ENCODE data around the gene TIRAP. TPM values are rescaled to one million over a fixed set of nuclear protein-coding genes. Genes with fewer than 3 reads are reported as not detected.

TIRAP gene
- total RNA-seq, 1 donor, result 9.8 TPM

DNA sequence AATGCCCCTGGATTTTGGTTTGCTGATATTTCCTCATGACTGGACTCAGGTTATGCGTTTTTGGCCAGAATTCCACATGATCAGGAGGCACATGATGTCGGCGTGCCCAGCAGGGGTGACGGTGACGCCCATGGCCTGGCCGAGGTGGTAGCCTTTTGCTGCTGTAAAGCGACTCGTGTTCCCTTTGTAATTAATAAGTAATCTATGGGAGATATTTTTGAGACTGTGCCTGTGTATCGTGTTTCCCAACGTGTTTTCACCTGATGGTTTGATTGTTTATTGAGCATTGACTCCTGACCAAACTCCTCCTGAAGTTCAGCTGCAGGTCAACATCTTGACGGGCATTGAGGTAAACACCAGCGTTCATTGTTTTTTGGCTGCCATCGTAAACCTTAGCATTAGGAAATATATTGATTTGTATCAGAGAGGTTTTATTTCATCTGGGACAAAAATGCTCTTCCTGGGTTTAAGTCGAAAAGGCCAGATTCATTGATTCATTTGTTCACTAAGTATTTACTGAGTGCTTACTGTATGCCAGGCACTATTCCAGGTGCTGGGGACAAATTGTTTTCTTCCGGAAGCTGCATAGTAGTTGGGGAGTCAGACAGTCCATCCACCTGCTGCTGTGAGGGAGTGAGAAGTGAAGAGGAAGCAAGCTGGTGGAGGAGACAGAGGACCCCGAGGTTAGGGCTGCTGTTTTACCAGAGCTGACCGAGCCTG is 44.5 kb downstream of the TIRAP start:
- Histone ChIP-seq H3K4me3 (ENCODE audit: insufficient read depth, low read length) (no peak overlapping the region), H3K4me1 (ENCODE audit: insufficient read depth, low read length) (peaks cover 8% of the 10 kb centered on the region), H3K36me3 (ENCODE audit: insufficient read depth, low read length) (no peaks in the 10 kb centered on the region), H3K27ac (ENCODE audit: low read depth, low read length) (no peak overlapping the region), H3K79me2 (ENCODE audit: insufficient read depth, low read length) (no peaks in the 10 kb centered on the region), H3K27me3 (ENCODE audit: insufficient read depth, low read length) (no peaks in the 10 kb centered on the region), H4K20me1 (ENCODE audit: insufficient read depth, low read length) (peaks cover 5% of the 10 kb centered on the region), H2AFZ (ENCODE audit: low read length) (no peak overlapping the region), H3K9me3 (ENCODE audit: low read depth, low read length) (no peaks in the 10 kb centered on the region), H3K4me2 (ENCODE audit: insufficient read depth, low read length) (no peak overlapping the region)
- TF ChIP-seq, protein P1, sequence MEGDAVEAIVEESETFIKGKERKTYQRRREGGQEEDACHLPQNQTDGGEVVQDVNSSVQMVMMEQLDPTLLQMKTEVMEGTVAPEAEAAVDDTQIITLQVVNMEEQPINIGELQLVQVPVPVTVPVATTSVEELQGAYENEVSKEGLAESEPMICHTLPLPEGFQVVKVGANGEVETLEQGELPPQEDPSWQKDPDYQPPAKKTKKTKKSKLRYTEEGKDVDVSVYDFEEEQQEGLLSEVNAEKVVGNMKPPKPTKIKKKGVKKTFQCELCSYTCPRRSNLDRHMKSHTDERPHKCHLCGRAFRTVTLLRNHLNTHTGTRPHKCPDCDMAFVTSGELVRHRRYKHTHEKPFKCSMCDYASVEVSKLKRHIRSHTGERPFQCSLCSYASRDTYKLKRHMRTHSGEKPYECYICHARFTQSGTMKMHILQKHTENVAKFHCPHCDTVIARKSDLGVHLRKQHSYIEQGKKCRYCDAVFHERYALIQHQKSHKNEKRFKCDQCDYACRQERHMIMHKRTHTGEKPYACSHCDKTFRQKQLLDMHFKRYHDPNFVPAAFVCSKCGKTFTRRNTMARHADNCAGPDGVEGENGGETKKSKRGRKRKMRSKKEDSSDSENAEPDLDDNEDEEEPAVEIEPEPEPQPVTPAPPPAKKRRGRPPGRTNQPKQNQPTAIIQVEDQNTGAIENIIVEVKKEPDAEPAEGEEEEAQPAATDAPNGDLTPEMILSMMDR (IDR thresholded peaks at IDR 0.05; ENCODE audit: extremely low read depth, low read depth, low read length), result no peak
- DNase-seq (ENCODE audit: insufficient read length, low spot score, missing footprints), result no peak

DNA sequence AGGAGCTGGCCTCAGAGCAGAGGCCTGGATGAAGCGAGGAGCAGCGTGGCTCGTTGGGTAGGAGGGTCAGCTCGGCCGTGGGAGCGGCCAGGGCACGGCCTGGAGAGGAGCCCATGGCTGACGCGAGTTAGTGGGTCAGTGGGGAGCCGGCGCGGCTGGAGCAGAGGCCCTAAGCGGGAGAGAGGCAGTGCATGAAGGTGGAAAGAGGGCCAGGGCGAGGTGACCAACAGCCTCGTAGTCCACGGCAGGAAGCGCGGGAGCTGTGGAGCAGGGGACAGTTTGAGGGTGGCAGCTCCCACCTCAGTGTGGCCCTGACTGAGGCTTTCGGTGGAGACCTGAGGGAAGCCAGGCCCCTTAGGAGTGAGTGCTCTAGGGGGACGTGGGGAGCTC is 45.1 kb downstream of the TIRAP start:
- Histone ChIP-seq H3K27ac (ENCODE audit: low read depth, low read length) (no peak overlapping the region), H3K79me2 (ENCODE audit: insufficient read depth, low read length) (no peaks in the 10 kb centered on the region), H4K20me1 (ENCODE audit: insufficient read depth, low read length) (peaks cover 5% of the 10 kb centered on the region), H3K9me3 (ENCODE audit: low read depth, low read length) (no peaks in the 10 kb centered on the region), H3K4me2 (ENCODE audit: insufficient read depth, low read length) (no peak overlapping the region), H3K27me3 (ENCODE audit: insufficient read depth, low read length) (no peaks in the 10 kb centered on the region), H2AFZ (ENCODE audit: low read length) (no peak overlapping the region), H3K4me3 (ENCODE audit: insufficient read depth, low read length) (no peak overlapping the region), H3K36me3 (ENCODE audit: insufficient read depth, low read length) (no peaks in the 10 kb centered on the region), H3K4me1 (ENCODE audit: insufficient read depth, low read length) (peaks cover 13% of the 10 kb centered on the region)
- no peak for DNase-seq (ENCODE audit: insufficient read length, low spot score, missing footprints)
- TF ChIP-seq, protein P1 (IDR thresholded peaks at IDR 0.05; ENCODE audit: extremely low read depth, low read depth, low read length), result no peak

GRCh38 chr11:126328444-126328843 is 45.6 kb downstream of the TIRAP start:
- DNase-seq (ENCODE audit: insufficient read length, low spot score, missing footprints), result no peak
- Histone ChIP-seq H3K36me3 (ENCODE audit: insufficient read depth, low read length) (no peaks in the 10 kb centered on the region), H3K79me2 (ENCODE audit: insufficient read depth, low read length) (no peaks in the 10 kb centered on the region), H3K27me3 (ENCODE audit: insufficient read depth, low read length) (no peaks in the 10 kb centered on the region), H2AFZ (ENCODE audit: low read length) (no peak overlapping the region), H3K4me1 (ENCODE audit: insufficient read depth, low read length) (peaks cover 13% of the 10 kb centered on the region), H3K9me3 (ENCODE audit: low read depth, low read length) (no peaks in the 10 kb centered on the region), H4K20me1 (ENCODE audit: insufficient read depth, low read length) (peaks cover 5% of the 10 kb centered on the region), H3K4me3 (ENCODE audit: insufficient read depth, low read length) (no peak overlapping the region), H3K4me2 (ENCODE audit: insufficient read depth, low read length) (no peak overlapping the region), H3K27ac (ENCODE audit: low read depth, low read length) (no peak overlapping the region)
- TF ChIP-seq, protein P1 (IDR thresholded peaks at IDR 0.05; ENCODE audit: extremely low read depth, low read depth, low read length), result no peak

- Histone ChIP-seq H3K4me2 (ENCODE audit: insufficient read depth, low read length) (no peak overlapping the region), H3K9me3 (ENCODE audit: low read depth, low read length) (no peaks in the 10 kb centered on the region), H3K4me1 (ENCODE audit: insufficient read depth, low read length) (peaks cover 13% of the 10 kb centered on the region), H4K20me1 (ENCODE audit: insufficient read depth, low read length) (peaks cover 5% of the 10 kb centered on the region), H3K36me3 (ENCODE audit: insufficient read depth, low read length) (no peaks in the 10 kb centered on the region), H3K79me2 (ENCODE audit: insufficient read depth, low read length) (no peaks in the 10 kb centered on the region), H2AFZ (ENCODE audit: low read length) (no peak overlapping the region), H3K27ac (ENCODE audit: low read depth, low read length) (no peak overlapping the region), H3K27me3 (ENCODE audit: insufficient read depth, low read length) (no peaks in the 10 kb centered on the region), H3K4me3 (ENCODE audit: insufficient read depth, low read length) (no peak overlapping the region)
- TF ChIP-seq, protein P1 (IDR thresholded peaks at IDR 0.05; ENCODE audit: extremely low read depth, low read depth, low read length), result no peak
- DNase-seq (ENCODE audit: insufficient read length, low spot score, missing footprints), result no peak
These were observed 46.2 kb downstream of the TIRAP start for GRCh38 chr11:126328938-126329643.

All from osteoblast (primary cell).